Measurements from ENCODE around the gene P2RX7.

- TF ChIP-seq EZH2 (IDR thresholded peaks at IDR 0.05; ENCODE audit: low read length, missing control alignments) (no peak), CTCF (conservative IDR thresholded peaks at IDR 0.05 in 1 of 2, IDR thresholded peaks at IDR 0.05 in 1 of 2; ENCODE audit: low read depth in 1 of 2, low read length in 2 of 2) (no peak)
Observed at GRCh38 chr12:121224591-121224990, 91.9 kb downstream of the P2RX7 start.
